ENCODE data around the gene KLHL35.
"Not testable (repeated sequence)": the region's sequence is repeated elsewhere in the genome, so short reads cannot be mapped to it uniquely, and the experiment has no call there.

KLHL35 gene

DNA sequence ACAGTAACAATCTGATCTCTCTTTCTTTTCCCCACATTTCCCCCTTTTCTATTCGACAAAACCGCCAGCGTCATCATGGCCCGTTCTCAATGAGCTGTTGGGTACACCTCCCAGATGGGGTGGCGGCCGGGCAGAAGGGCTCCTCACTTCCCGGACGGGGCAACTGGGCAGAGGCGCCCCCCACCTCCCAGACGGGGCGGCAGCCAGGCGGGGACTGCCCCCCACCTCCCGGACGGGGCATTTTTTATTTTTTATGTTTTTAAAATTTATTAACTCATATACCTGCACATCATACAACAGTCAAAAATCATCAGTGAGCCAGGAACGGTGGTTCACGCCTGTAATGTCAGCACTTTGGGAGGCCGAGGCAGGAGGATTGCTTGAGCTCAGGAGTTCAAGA, 54.2 kb downstream of the KLHL35 start:
- not testable (repeated sequence) for H4K8ac ChIP-seq (ENCODE audit: low read length); H2BK120ac ChIP-seq (ENCODE audit: low read depth, low read length); H2AFZ ChIP-seq (ENCODE audit: low read depth, low read length); H4K91ac ChIP-seq (ENCODE audit: low read length); H3K23ac ChIP-seq (ENCODE audit: low read length in 2 of 2); H2AK5ac ChIP-seq (ENCODE audit: low read length, severe bottlenecking); H2BK5ac ChIP-seq (ENCODE audit: low read depth, low read length, poor library complexity, severe bottlenecking); H3K4me3 ChIP-seq (ENCODE audit: insufficient read depth in 1 of 2, low read depth in 1 of 2, low read length in 2 of 2); H3K27ac ChIP-seq (ENCODE audit: low read length, poor library complexity, severe bottlenecking); H3K9ac ChIP-seq (ENCODE audit: low read length); H3K27me3 ChIP-seq (ENCODE audit: control insufficient read depth in 1 of 2, insufficient read depth in 1 of 2, low read length in 2 of 2); H3K4me2 ChIP-seq (ENCODE audit: low read length, poor library complexity, severe bottlenecking); H3K9me3 ChIP-seq (ENCODE audit: control insufficient read depth, low read length); DNase-seq; H3K79me1 ChIP-seq (replicated peaks; ENCODE audit: low read length, poor library complexity, severe bottlenecking); H2BK15ac ChIP-seq (ENCODE audit: low read depth, poor library complexity, severe bottlenecking); H3K4ac ChIP-seq (ENCODE audit: low read depth in 1 of 2, low read length in 2 of 2); H3K14ac ChIP-seq (ENCODE audit: low read length in 2 of 2); H3K36me3 ChIP-seq (ENCODE audit: control insufficient read depth in 1 of 2, insufficient read depth in 2 of 2, low read depth in 1 of 2, low read length in 2 of 2); H2BK12ac ChIP-seq (ENCODE audit: low read length in 2 of 2)
- H3K18ac ChIP-seq (ENCODE audit: low read depth in 1 of 2, low read length in 2 of 2), result peak overlapping the region in 1 of 2 experiments; percentile 34
- H3K4me1 ChIP-seq (ENCODE audit: control insufficient read depth, insufficient read depth, low read depth, low read length), result peaks cover 14% of the 10 kb centered on the region
- WGBS, result 91% methylated on average over 11 of the region's 17 CpGs

DNA sequence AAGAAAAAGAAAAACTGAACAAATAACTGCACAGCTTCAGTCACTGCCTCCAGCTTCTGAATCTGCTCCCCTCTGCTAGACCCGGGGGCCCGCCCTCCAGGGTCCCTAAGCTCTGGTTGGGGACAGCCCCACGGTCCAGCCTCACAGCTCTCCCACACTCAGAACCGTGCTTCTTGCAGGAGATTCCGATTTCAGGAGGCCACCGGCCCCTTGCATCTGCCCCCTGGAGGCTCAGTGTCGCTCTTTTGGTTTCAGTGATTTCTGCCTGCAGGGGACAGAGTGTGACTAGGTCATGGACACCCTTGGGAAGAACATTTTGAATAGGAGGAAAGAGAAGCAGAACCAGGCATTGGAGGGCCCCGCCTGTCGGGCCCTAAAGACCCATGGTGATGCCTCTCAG, 56.8 kb downstream of the KLHL35 start:
- Histone ChIP-seq H3K23ac (ENCODE audit: low read length in 2 of 2) (no peak overlapping the region), H3K4me2 (ENCODE audit: low read length, poor library complexity, severe bottlenecking) (no peak overlapping the region), H2BK12ac (ENCODE audit: low read length in 2 of 2) (peak overlapping the region in 1 of 2 experiments; percentile 19), H2BK15ac (ENCODE audit: low read depth, poor library complexity, severe bottlenecking) (no peak overlapping the region), H3K79me1 (replicated peaks; ENCODE audit: low read length, poor library complexity, severe bottlenecking) (no peaks in the 10 kb centered on the region), H2AFZ (ENCODE audit: low read depth, low read length) (no peak overlapping the region), H2BK120ac (ENCODE audit: low read depth, low read length) (no peak overlapping the region), H3K4me3 (ENCODE audit: insufficient read depth in 1 of 2, low read depth in 1 of 2, low read length in 2 of 2) (no peak overlapping the region), H3K9ac (ENCODE audit: low read length) (no peak overlapping the region), H3K9me3 (ENCODE audit: control insufficient read depth, low read length) (no peaks in the 10 kb centered on the region), H3K14ac (ENCODE audit: low read length in 2 of 2) (peak overlapping the region in 1 of 2 experiments; percentile 9), H3K4ac (ENCODE audit: low read depth in 1 of 2, low read length in 2 of 2) (no peak overlapping the region), H4K8ac (ENCODE audit: low read length) (peak overlapping the region; percentile 27), H3K27ac (ENCODE audit: low read length, poor library complexity, severe bottlenecking) (no peak overlapping the region), H3K27me3 (ENCODE audit: control insufficient read depth in 1 of 2, insufficient read depth in 1 of 2, low read length in 2 of 2) (no peaks in the 10 kb centered on the region), H3K18ac (ENCODE audit: low read depth in 1 of 2, low read length in 2 of 2) (no peak overlapping the region), H2BK5ac (ENCODE audit: low read depth, low read length, poor library complexity, severe bottlenecking) (no peak overlapping the region), H3K4me1 (ENCODE audit: control insufficient read depth, insufficient read depth, low read depth, low read length) (peaks cover 12% of the 10 kb centered on the region), H2AK5ac (ENCODE audit: low read length, severe bottlenecking) (no peak overlapping the region), H4K91ac (ENCODE audit: low read length) (no peak overlapping the region), H3K36me3 (ENCODE audit: control insufficient read depth in 1 of 2, insufficient read depth in 2 of 2, low read depth in 1 of 2, low read length in 2 of 2) (no peaks in the 10 kb centered on the region)
- peak; percentile 15 for DNase-seq
- 82% methylated on average over 9 of the region's 9 CpGs for whole genome bisulfite sequencing

DNA sequence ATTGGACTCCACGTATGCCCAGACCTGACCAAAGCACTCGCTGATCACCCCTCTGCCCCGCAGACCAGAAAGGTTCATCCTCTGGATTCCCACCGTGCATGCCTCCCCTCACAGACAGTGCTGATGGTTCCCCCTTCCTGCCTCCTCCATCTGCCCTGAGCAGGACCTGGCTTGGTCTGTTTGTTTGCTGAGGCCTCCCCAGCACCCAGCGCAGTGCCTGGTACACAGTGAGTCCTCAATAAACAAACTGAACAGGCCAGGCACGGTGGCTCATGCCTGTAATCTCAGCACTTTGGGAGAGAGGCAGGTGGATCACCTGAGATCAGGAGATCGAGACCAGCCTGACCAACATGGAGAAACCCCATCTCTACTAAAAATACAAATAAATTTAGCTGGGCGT, 57.4 kb downstream of the KLHL35 start:
- H3K4me2 ChIP-seq (ENCODE audit: low read length, poor library complexity, severe bottlenecking), result no peak overlapping the region
- 82% methylated on average over 8 of the region's 8 CpGs for WGBS

DNA sequence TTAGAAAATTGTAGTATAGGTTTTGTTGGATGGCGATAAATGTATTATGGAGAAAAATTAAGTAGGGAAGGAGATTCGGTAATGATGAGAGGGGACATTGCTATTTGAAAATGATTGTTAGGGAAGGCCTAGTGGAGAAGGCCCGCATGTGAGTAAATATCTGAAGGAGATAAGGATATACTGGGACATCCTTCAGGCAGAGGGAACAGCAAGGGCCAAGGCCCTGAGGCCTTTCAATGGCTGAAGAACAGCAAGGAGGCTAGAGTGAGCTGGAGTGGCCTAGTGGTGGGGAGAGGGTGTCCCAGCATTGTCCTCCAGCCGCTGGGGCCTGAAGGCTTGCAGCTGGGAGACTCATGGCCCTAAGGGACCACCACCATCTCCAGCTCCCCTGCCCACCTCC, 58.4 kb downstream of the KLHL35 start:
- Histone ChIP-seq H4K91ac (ENCODE audit: low read length) (no peak overlapping the region), H3K4ac (ENCODE audit: low read depth in 1 of 2, low read length in 2 of 2) (peak overlapping the region in 1 of 2 experiments; percentile 49), H3K9me3 (ENCODE audit: control insufficient read depth, low read length) (peaks cover 2% of the 10 kb centered on the region), H2BK120ac (ENCODE audit: low read depth, low read length) (no peak overlapping the region), H2BK5ac (ENCODE audit: low read depth, low read length, poor library complexity, severe bottlenecking) (no peak overlapping the region), H3K18ac (ENCODE audit: low read depth in 1 of 2, low read length in 2 of 2) (peak overlapping the region in 1 of 2 experiments; percentile 48), H3K14ac (ENCODE audit: low read length in 2 of 2) (no peak overlapping the region), H2BK15ac (ENCODE audit: low read depth, poor library complexity, severe bottlenecking) (no peak overlapping the region), H3K4me2 (ENCODE audit: low read length, poor library complexity, severe bottlenecking) (no peak overlapping the region), H4K8ac (ENCODE audit: low read length) (no peak overlapping the region), H2BK12ac (ENCODE audit: low read length in 2 of 2) (peak overlapping the region in 1 of 2 experiments; percentile 15), H2AK5ac (ENCODE audit: low read length, severe bottlenecking) (no peak overlapping the region), H3K27me3 (ENCODE audit: control insufficient read depth in 1 of 2, insufficient read depth in 1 of 2, low read length in 2 of 2) (no peaks in the 10 kb centered on the region), H3K4me3 (ENCODE audit: insufficient read depth in 1 of 2, low read depth in 1 of 2, low read length in 2 of 2) (no peak overlapping the region), H3K36me3 (ENCODE audit: control insufficient read depth in 1 of 2, insufficient read depth in 2 of 2, low read depth in 1 of 2, low read length in 2 of 2) (no peaks in the 10 kb centered on the region), H3K23ac (ENCODE audit: low read length in 2 of 2) (no peak overlapping the region), H2AFZ (ENCODE audit: low read depth, low read length) (no peak overlapping the region), H3K79me1 (replicated peaks; ENCODE audit: low read length, poor library complexity, severe bottlenecking) (no peaks in the 10 kb centered on the region), H3K4me1 (ENCODE audit: control insufficient read depth, insufficient read depth, low read depth, low read length) (peaks cover 7% of the 10 kb centered on the region), H3K9ac (ENCODE audit: low read length) (no peak overlapping the region), H3K27ac (ENCODE audit: low read length, poor library complexity, severe bottlenecking) (no peak overlapping the region)
- no peak for DNase-seq
- 100% methylated on average over 4 of the region's 4 CpGs for WGBS

More for the DNA sequence above, 57.4 kb downstream of the KLHL35 start:
- H2BK120ac ChIP-seq (ENCODE audit: low read depth, low read length), result no peak overlapping the region
- H3K36me3 ChIP-seq (ENCODE audit: control insufficient read depth in 1 of 2, insufficient read depth in 2 of 2, low read depth in 1 of 2, low read length in 2 of 2), result no peaks in the 10 kb centered on the region
- no peaks in the 10 kb centered on the region for H3K27me3 ChIP-seq (ENCODE audit: control insufficient read depth in 1 of 2, insufficient read depth in 1 of 2, low read length in 2 of 2)
- H2AK5ac ChIP-seq (ENCODE audit: low read length, severe bottlenecking), result no peak overlapping the region
- H3K23ac ChIP-seq (ENCODE audit: low read length in 2 of 2), result no peak overlapping the region
- H2BK5ac ChIP-seq (ENCODE audit: low read depth, low read length, poor library complexity, severe bottlenecking), result no peak overlapping the region
- DNase-seq, result no peak
- no peak overlapping the region for H2AFZ ChIP-seq (ENCODE audit: low read depth, low read length)
- H4K91ac ChIP-seq (ENCODE audit: low read length), result no peak overlapping the region
- no peak overlapping the region for H3K18ac ChIP-seq (ENCODE audit: low read depth in 1 of 2, low read length in 2 of 2)
- peak overlapping the region in 1 of 2 experiments; percentile 77 for H2BK12ac ChIP-seq (ENCODE audit: low read length in 2 of 2)
- no peak overlapping the region for H3K4me3 ChIP-seq (ENCODE audit: insufficient read depth in 1 of 2, low read depth in 1 of 2, low read length in 2 of 2)
- H3K9me3 ChIP-seq (ENCODE audit: control insufficient read depth, low read length), result no peaks in the 10 kb centered on the region
- H3K14ac ChIP-seq (ENCODE audit: low read length in 2 of 2), result peak overlapping the region in 1 of 2 experiments; percentile 65
- peaks cover 8% of the 10 kb centered on the region for H3K4me1 ChIP-seq (ENCODE audit: control insufficient read depth, insufficient read depth, low read depth, low read length)
- H3K27ac ChIP-seq (ENCODE audit: low read length, poor library complexity, severe bottlenecking), result no peak overlapping the region
- no peak overlapping the region for H3K9ac ChIP-seq (ENCODE audit: low read length)
- peak overlapping the region in 1 of 2 experiments; percentile 26 for H3K4ac ChIP-seq (ENCODE audit: low read depth in 1 of 2, low read length in 2 of 2)
- H4K8ac ChIP-seq (ENCODE audit: low read length), result no peak overlapping the region
- H3K79me1 ChIP-seq (replicated peaks; ENCODE audit: low read length, poor library complexity, severe bottlenecking), result no peaks in the 10 kb centered on the region
- H2BK15ac ChIP-seq (ENCODE audit: low read depth, poor library complexity, severe bottlenecking), result no peak overlapping the region

All from mesenchymal stem cell (in vitro differentiated cells and primary cell).